Stimulated activated CD4-positive, alpha-beta T cell treated with anti-CD3 and anti-CD28 coated beads, Interleukin-4, amount 100 ng/mL, for 24 hours (primary cell): ENCODE data around the gene MCFD2.
"Not testable (repeated sequence)": the region's sequence is repeated elsewhere in the genome, so short reads cannot be mapped to it uniquely, and the experiment has no call there.

Source experiments
- DNase-seq: peaks from one replicate; pipeline ENCODE4 v3.0.0-alpha.2; 2020

The MCFD2 gene

DNA sequence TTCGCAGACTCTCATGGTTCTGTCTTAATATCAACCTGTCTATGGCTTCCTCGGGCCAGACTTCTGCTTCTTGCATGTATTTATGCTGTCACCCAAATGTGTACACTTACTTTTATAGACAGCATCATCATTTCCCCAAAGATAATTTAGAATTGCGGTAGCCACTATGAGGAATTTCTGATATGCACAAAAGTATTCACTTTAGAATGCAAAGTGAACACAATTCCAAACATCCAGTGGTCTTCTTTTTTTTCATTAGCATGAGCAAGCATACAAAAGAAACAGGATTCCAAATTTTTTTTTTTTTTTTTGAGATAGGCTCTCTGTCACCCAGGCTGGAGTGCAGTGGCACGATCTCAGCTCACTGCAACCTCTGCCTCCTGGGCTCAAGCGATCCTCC, 21.0 kb upstream of the MCFD2 start:
- no peak for DNase-seq

DNA sequence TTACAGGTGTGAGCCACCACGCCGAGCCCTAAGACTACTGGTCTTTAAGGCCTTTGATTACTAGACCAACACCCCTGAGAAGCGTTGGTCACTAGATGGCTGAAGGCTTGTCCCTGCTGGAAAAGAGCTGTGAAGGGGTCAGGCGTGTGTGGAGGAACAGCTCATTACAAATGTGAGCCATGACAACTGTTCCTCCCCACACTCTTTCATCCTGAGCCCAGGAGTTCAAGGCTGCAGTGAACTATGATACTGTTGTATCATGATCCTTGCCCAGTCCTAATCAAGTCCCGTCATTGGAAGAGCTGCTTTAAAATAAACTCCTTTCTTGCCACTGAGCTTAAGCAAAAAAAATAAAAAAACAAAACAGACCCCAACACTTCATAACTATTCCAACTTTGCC, 19.5 kb upstream of the MCFD2 start:
- no peak for DNase-seq

DNA sequence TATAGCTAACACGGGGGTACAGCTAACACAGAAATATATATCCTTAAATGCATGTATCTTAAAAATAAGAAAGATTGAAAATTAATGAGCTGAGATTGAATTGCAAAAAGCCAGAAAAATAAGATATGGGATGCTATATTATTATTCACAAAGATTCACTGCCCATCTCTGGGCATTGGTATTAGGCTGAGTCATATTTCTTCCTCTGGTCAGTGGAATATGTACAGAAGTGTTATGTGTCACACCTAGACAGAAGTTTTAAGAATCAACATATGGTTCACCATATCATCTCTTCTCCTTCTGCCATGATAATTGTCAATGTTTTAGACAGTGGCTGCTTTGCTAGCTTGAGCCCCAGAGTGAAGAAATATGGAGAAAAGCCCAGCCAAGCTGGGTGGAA, 14.0 kb upstream of the MCFD2 start:
- DNase-seq = no peak

DNA sequence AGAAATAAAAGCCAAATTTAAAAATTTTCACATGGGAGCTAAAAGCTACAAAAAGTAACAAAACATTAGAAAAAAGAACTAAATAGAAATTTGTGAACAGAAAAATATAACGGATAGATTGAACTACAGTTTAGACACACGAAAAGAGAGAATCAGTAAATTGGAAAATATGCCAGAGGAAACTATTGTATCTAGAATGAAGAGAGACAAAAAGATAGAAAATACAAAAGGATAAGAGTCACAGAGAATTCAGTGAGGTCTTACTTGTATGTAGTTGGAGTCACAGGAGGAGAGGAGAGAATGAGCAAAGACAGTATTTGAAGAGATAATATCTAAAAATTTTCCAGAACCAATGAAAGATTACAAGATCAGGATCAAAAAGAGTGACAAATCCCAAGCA, 11.3 kb upstream of the MCFD2 start:
- no peak for DNase-seq

DNA sequence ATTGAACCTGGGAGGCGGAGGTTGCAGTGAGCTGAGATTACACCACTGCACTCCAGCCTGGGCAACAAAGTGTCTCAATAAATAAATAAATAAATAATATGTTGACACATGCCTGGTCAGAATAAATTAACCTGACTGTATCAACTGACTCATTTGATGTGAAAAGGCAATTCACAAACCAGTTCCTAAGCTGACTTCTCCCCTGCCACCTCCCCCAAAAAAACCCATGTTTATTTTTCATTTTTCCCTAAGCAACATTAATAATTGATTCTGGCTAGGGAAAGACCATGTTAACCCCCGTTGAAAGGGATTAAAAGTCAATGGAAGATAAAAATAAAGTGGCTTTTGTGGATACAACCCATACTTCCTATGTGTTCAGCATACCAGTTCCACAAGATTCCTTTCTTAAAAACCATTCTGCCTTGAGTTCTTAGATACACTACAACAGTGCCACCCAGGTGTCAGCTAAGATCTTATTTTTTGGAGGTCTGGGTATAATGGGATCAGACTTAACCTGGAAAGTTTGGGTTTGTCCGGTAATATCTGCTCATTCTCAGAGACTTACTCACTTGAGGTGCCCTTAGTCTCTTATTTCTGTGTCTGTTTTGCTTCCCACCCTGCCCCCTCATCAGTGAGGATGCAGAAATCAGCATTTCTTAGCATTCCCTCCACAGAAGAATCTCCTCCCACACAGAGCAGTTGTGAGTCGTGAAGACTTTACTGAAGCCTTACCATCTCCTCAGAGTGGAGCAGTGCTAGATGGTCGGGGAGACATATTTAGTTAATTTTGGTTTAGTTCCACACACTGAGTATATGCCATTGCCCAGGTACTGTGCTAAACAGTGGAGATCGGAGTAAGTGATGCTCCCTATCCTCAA, 10.1 kb upstream of the MCFD2 start:
- DNase-seq = no peak

DNA sequence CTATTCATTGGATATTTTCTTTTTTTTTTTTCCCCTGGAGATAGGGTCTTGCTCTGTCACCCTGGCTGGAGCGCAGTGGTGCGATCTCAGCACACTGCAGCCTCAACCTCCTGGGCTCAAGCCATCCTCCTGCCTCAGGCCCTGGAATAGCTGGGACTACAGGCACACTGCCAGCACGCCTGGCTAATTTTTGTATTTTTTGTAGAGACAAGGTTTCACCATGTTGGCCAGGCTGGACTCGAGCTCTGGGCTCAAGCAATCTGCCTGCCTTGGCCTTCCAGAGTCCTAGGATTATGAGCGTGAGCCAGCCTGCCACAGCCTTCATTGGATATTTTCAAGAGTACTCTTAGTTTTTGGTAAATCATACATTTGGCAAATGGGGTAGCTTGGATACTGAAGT, 9.0 kb upstream of the MCFD2 start:
- no peak for DNase-seq

DNA sequence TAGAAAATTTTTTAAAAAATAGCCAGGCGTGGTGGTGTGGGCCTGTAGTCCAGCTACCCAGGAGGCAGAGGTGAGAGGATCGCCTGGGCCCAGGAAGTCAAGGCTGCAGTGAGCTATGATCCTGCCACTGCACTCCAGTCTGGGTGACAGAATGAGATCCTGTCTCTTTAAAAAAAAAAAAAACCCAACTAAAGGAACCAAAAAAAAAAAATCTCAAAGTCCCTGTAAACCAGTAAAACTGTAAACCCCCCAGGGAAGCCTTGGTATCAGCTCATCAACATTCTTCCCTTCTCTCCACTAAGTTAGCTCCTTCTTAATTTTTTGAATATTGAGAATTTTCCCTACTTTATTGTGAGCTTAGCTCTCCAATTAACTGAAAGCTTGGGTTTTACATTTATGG, 8.4 kb upstream of the MCFD2 start:
- DNase-seq = no peak

DNA sequence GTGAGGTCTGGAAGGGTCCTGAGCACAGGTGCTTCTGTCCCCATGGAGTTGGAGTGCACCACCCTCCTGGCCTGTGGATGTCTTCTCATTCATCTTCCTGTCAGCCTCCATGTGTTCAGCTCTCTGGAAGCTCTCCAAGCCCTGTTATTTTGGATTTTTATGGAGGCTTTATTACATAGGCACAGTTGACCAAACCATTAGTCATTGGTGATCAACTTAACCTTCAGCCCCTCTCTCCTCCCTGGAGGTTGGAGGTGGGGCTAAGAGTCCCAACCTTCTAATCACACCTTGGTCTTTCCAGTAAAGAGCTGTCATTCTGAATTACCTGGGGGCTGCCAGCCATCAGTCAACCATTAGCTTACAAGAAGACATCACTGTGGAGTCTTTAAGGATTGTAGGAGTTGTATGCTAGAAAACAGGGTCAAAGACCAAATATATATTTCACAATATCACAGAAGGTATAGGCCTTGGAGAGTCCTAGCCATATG, 7.5 kb upstream of the MCFD2 start:
- DNase-seq = no peak

DNA sequence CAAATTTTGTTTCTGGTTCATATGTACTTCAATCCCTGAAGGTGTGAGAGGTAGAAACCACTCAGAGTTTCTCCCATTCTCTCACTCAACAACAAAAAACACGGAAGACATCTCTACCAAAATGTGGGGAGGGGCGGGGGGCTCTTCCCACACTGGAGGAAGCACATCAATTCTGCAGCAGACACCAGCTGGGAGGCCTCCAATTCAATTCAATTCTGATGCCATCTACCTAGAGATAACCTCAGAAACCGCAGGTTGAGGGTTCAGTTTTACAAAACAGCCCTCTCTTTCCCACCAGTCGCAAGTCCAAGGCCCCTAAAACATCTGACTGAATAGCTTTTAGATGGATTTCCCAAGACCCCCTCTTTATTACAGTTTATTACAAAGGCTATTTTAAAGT, 7.0 kb upstream of the MCFD2 start:
- no peak for DNase-seq

DNA sequence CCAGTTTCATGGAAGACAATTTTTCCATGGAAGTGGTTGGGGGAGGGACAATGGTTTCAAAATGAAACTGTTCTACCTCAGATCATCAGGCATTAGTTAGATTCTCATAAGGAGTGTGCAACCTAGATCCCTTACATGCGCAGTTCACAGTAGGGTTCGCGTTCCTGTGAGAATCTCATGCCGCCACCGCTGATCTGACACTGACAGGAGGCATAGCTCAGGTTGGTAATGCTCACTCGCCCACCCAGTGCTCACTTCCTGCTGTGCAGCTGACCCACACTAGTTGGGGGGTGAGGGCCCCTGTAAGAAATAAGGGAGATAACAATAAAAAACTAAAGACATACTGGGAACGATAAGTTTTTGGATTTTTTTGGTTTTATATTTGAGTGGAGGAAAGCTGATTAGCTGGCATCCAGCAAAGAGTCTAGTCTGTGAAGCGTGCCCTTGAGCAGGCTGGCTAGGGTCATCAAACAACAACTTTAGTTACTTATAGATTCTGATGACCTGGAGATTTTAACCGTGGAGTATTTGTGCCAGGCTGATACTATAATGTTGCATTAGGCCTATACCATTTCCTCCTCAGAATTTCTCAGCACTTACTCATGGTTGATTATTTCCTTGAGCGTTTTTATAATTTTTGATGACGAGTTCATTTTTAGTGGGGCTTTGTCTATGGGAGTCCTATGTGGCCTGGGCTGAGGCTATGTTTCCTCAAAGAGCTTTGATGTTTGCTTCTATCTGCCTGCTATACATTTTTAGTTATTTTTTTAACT, 6.3 kb upstream of the MCFD2 start:
- DNase-seq = no peak

DNA sequence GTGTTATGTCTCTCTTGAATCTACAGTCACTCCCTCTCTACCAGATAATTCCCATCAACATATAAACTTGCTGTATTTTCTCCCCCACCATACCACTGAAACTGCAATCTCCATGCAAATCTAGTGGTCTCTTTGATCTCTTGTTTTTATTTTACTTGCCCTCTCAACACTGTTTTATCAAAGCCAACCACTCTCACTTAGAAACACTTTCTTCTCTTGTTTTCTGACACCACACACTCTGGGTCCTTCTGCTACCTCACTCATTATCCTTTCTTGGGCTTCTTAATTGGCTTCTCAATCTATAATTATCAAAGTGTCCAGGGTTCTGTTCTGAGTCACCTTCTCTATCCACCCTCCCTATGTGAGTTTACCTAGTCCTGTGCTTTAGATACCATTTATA, 2.0 kb upstream of the MCFD2 start:
- no peak for DNase-seq

DNA sequence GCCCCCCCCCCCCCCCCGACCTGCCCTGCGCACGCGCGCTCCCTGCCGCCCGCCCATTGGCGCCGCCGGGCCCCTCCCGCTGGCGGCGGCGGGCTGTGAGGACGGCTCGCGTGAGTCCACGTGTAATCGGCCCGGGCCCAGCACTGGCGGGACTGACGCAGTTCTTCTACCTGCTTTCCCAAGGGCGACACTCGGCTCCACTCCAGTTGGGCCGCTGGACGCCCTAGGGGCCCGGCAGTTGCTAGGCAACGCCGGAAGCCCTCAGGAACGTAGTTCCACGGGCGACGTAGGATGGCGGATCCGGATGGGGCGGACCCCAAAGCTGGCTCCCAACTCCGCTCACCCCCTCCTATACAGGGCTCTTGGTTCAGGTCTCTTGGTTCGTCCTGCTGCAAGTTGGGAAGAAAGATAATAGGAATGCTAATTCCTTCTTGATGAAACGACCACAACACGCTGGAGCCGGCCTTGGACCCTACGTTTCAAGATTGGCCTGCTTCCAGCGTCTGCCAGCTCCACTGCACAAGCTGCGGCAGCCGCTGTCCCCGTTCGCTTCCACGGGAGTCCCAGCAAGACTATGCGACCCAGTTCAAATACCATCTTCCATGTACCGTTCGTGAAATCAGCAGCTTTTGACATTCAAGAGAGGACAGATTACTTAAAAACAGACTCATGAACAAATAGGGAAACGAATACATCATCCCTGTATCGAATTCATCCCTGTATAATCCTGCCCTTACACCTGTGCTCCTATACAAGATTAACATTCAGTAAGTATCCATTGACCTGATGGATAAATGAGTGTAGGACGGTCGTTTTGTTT, 415 bp upstream of the MCFD2 start:
- DNase-seq = peak; percentile 84

DNA sequence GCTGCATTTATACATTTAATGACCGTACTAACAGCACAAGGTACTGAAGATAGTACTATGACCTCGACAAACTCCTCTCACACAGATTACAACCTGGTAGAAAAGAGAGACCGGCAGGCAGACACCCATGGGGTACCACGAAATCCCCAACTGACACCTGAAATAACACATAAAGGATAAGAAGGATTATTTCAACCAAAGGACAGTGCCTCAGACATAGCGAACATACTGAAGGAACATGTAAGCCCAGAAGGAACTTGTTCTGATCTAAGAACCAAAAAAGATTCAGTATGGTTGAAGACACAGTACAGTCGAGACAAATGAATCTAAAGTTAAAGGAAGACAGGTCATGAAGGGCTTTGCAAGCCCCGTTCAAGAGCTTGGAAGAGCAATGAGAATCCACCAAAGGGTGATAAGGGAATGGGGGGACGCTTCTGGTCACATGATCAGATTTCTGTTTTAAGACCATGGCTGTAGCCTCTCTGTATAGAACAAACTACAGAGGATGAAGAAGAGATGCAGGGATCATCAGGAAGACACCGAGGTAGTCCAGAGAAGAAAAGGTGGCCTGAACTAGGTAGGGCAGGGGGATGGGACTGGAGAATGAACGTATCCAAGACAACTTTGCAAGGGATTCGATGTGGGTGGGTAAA, 902 bp downstream of the MCFD2 start:
- no peak for DNase-seq

DNA sequence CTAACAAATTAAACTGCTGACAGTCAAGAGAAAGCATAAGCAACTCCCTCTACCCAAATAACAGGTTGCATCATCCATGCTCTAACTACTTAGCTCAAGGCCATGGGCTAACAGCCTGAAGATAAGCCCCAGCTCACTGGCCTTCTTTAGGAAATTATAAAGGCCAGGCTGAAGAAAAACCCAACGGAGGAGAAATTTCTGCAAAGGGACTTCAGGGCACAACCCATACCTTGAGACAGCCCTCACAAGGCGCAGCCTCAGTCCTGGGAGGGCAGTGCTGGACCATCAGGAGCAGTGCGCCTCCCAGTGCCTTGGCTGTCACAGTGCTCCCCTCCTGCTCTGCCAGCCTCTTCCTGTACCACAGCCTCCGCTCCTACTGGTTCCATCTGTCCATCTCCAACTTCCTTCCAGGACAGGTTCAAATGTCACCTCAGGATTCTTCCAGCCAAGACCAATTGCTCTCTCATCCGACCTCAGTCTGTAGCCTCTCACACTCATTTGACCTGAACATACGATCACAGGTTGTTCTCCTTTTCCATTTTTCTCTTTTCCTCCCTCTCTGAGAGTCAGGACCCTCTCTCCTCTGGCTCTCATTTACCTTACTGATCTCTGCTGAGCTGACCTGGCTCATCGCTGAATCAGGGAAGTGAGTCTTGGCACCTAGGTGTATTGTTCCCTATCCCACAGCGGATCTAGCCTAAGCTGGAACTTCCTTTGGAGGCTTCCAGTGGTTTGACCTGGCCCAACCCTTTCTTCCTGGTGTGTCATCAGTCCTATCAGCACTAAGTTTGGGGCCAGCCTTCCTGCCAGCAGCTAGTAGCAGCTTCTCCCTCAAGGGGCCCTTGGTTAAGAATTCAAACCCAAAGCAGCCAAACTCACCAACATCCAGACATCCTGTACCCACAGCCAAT, 1.9 kb downstream of the MCFD2 start:
- no peak for DNase-seq

DNA sequence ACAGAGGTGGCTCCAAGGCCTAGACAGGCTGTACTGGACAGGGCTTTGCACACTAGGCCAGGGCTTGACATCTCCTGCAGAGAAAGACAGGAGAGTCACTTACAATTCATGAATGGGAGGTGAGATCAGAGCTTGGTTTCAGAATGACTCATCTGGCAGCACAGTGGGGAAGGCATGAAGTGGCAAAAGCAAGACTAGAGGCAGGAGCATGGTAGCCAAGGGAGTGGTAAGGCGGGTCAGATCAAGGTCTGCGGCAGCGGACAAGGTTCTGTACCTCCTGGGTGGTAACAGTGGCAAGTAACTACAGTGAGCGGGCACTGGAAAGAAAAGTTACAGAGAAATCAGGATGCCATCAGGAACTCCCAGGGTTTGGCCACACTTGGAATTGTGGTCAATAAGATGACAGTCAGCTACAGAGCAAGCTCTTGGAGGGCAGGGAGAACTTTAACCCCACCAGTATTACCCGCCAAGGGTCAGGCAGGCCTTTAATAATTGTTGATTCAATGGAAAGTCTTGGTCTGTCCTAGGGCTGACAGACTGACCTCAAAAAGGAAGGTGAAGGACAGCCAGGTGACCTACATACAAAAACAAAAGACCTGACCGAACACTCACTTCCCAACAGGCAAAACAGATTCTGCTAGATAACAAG, 5.7 kb downstream of the MCFD2 start:
- DNase-seq = peak; percentile 54

DNA sequence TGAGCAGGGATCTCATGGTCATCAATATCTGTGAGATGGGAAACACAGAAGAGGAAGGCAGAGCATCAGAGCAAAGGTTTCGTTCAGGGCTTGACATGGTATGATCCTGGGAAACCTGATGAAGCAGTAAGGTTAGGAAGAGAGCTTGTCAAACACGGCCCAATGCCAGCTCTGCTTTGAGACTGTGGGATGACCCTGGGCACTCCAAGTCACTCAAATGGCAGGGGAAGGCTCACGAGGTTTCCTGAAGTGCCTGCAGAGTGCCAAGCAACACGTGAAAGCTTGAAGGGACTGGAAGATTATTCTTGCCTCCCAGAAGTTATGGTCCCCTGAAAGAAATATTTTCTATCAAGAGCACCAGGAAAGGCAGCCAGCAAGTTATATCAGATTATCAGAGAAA, 6.5 kb downstream of the MCFD2 start:
- no peak for DNase-seq

DNA sequence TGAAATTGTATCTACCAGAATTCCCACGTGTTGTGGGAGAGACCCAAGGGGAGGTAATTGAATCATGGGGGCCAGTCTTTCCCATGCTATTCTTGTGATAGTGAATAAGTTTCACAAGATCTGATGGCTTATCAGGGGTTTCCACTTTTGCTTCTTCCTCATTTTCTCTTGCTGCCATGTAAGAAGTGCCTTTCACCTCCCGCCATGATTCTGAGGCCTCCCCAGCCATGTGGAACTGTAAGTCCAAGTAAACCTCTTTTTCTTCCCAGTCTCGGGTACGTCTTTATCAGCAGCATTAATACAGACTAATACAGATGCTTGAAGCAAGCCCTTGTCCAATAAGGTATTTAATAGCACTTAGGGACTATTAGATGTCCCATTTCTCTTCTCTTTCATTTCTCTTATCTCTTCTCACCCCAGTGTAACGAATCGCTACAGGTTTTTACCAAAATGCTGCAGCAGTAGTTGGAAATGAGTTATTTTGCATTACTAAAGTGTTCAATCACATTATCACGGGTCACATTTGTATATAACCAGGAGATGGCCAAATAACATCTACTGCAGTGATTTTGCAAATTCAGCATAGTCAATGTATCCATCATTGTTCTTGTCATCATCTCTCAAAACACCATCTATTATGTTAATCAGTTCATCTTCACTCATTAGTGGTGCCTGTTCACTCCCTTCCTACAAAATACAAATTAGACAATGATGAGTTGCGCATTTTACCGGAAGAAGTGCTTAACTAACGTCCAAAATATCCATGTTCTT, 10.5 kb downstream of the MCFD2 start:
- not testable (repeated sequence) for DNase-seq

DNA sequence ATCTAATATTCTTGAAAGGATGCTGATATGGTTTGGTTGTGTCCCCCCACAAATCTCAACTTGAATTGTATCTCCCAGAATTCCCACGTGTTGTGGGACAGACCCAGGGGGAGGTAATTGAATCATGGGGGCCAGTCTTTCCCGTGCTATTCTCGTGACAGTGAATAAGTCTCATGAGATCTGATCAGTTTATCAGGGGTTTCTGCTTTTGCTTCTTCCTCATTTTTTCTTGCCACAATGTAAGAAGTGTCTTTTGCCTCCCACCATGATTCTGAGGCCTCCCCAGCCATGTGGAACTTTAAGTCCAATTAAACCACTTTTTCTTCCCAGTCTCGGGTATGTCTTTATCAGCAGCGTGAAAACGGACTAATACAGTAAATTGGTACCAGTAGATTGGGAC, 12.6 kb downstream of the MCFD2 start:
- DNase-seq = not testable (repeated sequence)

DNA sequence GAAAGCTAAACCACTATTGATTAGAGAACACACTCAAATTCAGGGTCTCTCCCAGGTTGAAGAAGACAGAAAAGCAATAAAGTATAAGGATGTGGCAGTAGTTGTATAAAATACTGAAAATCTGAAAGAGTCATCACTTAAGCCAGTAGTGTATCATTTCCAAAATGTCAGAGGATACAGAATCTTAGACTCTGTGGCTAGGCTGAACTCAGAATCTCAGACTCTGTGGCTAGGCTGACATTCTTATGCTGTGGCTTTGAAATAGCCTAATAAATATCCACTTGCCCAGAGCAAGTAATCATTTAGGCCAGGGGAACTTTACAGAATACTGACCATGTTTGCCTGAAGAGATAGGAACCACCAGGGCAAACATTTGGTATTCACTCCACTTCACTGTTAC, 13.1 kb downstream of the MCFD2 start:
- DNase-seq = no peak

DNA sequence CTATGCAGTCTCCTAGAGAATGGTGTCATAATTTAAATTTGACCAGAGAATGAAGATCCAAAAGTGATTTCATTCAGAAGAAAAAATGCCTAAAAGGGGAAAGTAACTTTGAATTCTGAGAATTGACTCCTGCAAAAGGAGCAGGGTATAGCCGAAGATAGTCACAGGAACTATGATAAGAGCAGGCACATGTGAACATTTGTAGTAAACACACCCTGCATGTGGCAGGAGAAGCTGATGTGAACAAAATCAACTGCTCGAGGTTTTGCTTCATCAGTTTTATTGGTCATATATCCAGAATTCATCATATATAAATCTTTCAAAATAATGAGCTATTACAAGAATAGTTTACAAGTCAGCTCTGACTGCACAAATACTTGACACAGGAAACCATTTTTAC, 14.0 kb downstream of the MCFD2 start:
- DNase-seq = no peak
